Fibroblast of peridontal ligament (primary cell): ENCODE results near the gene RNF144B.
"Not testable (repeated sequence)": the region's sequence is repeated elsewhere in the genome, so short reads cannot be mapped to it uniquely, and the experiment has no call there.

Source experiments
- DNase-seq: peaks from one replicate; pipeline ENCODE4 v3.0.0-alpha.2; 2010; ENCODE audit errors: extremely low read depth

RNF144B gene

GRCh38 chr6:18406955-18407749 is 20.0 kb downstream of the RNF144B start:
- peak; percentile 66 for DNase-seq

GRCh38 chr6:18409602-18410001 is 22.5 kb downstream of the RNF144B start:
- DNase-seq, result not testable (repeated sequence)

GRCh38 chr6:18410412-18410811 is 23.3 kb downstream of the RNF144B start:
- no peak for DNase-seq

- no peak for DNase-seq
Observed at GRCh38 chr6:18412068-18412467, 24.9 kb downstream of the RNF144B start.

- DNase-seq, result peak; percentile 56
Observed at GRCh38 chr6:18412644-18413043, 25.5 kb downstream of the RNF144B start.

GRCh38 chr6:18413381-18413780 is 26.2 kb downstream of the RNF144B start:
- no peak for DNase-seq

GRCh38 chr6:18414116-18414515 is 27.0 kb downstream of the RNF144B start:
- DNase-seq, result no peak

GRCh38 chr6:18415207-18415606 is 28.1 kb downstream of the RNF144B start:
- DNase-seq, result no peak

- DNase-seq, result peak; percentile 88
Observed at GRCh38 chr6:18415671-18416340, 28.7 kb downstream of the RNF144B start.

- no peak for DNase-seq
Observed at GRCh38 chr6:18416341-18416679, 29.2 kb downstream of the RNF144B start.

GRCh38 chr6:18420328-18420727 is 33.2 kb downstream of the RNF144B start:
- no peak for DNase-seq

- DNase-seq, result no peak
Observed at GRCh38 chr6:18422136-18422535, 35.0 kb downstream of the RNF144B start.

- DNase-seq, result no peak
Observed at GRCh38 chr6:18423426-18423825, 36.3 kb downstream of the RNF144B start.

GRCh38 chr6:18424201-18424600 is 37.1 kb downstream of the RNF144B start:
- no peak for DNase-seq

GRCh38 chr6:18425218-18425617 is 38.1 kb downstream of the RNF144B start:
- DNase-seq, result no peak

GRCh38 chr6:18427296-18427695 is 40.1 kb downstream of the RNF144B start:
- no peak for DNase-seq

GRCh38 chr6:18429655-18430297 is 42.6 kb downstream of the RNF144B start:
- DNase-seq, result no peak

GRCh38 chr6:18431581-18431980 is 44.4 kb downstream of the RNF144B start:
- DNase-seq, result no peak

GRCh38 chr6:18432180-18432579 is 45.0 kb downstream of the RNF144B start:
- DNase-seq, result peak; percentile 39

- no peak for DNase-seq
Observed at GRCh38 chr6:18432619-18433018, 45.5 kb downstream of the RNF144B start.

GRCh38 chr6:18433059-18433458 is 45.9 kb downstream of the RNF144B start:
- no peak for DNase-seq

- no peak for DNase-seq
Observed at GRCh38 chr6:18436341-18436740, 49.2 kb downstream of the RNF144B start.

GRCh38 chr6:18439581-18439980 is 52.4 kb downstream of the RNF144B start:
- DNase-seq, result no peak
